GM21786 (cell line): ENCODE measurements around the gene GGCT.
"Not testable (repeated sequence)": the region's sequence is repeated elsewhere in the genome, so short reads cannot be mapped to it uniquely, and the experiment has no call there.

Experiments
- ATAC-seq: cut with Tn5 transposase; IDR thresholded peaks from one replicate; pipeline ENCODE4 v1.9.1; 2021; ENCODE audit not compliant: unreplicated experiment

GGCT gene

DNA sequence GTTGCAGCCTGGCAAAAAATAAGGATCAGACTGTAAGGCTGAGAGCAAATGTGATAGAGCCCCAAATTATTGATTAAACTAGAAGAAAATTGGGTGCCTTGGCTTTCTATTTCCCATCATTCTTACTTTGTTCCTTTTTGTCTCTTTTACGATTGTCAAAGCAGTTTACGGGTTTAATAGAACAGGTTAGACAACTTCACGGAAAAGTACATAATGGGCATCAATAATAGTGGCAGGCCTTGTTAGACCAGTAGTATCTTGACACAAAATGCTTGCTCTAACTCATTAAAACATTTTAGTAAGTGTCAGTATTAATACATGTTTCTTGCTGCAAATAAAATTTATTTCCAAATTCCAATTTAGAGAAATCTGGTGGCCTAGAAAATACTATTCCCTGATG is 14.5 kb upstream of the GGCT start:
- ATAC-seq = no peak

DNA sequence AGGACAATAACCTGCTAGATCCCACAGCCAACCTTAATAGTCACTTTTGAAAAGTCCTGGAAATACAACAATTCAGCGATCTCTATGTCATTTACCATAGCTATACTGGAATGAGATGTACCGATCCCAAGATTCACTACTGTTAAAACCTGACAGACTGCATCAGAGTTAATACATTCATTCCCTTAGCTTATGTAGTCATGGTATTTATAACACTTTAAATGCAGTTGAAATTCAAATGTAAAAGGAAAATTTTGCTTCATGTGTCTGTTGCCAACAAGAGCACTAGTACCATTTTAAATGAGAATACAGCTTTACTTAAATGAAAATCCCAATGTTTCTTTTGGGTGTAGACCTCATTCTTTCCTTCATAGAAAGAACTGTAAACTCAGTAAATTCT is 11.1 kb upstream of the GGCT start:
- ATAC-seq = no peak

GRCh38 chr7:30514776-30515175 is 10.1 kb upstream of the GGCT start:
- ATAC-seq = no peak

GRCh38 chr7:30514177-30514576 is 9.5 kb upstream of the GGCT start:
- ATAC-seq = no peak

DNA sequence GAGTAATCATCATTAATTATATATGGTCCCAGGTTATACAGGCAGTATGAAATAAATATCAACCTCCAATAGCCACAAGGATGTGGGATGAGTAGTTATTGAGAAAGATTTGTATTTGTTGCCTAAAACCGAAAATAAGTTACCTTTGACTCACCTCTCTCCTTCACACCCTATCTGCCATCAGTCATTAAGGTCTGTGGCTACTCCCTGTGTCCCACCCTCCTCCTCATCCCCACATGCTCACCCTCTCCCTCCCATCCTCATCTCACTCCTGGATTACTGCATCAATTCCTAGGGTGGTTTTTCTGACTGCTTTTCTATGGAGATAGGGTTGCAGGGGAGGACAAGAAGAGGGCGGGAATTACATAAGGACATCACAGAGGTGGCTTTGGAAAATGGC is 9.1 kb upstream of the GGCT start:
- ATAC-seq = no peak

DNA sequence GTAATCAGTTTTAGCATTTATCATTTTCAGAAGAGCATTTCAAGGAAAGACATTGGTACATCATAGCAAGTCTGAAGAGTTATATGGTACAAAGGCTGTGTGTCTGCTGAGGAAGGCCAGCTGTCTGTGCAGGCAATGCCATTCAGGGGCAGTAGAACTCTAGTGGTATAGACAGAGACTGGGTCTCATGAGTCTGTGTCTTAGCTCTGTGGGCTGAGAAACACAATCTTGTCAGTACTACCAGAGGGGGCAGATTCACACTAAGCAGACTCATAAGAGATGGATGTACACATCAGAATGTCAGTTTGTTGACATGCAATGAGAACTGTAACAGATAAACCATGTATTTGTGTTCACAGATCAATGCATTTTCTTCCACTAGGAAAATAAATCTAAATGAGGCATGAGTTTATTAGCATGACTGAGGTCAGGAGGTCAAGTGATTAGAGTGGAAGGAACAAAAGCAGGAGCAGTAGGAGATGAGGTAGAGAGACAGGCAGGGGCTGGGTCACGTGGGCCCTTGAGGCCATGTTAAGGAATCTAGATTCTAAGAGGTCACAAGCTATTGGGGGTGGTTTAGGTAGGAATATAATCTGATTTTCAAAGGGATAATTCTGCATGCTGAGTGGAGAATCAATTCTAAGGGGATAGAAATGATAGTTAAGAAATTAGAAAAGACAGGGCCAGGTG is 7.5 kb upstream of the GGCT start:
- no peak for ATAC-seq

DNA sequence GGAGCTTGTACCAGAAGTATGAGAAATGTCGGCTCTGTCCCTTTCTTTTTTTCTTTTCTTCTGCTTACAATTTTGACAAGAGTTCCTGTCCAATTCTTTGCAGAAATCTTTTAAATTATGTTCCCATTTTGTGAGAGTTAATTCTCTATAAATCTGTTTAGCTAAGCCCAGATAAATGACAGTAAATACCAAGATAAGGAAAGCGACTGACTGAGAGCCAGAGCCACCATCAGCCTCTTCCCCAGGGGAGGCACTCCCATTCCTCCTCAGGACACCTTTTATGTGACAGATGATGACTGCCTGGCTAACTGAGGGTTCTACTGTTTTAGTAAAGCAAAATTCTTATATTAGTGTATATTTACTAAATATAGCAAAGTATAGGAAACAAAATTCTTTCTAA is 6.9 kb upstream of the GGCT start:
- ATAC-seq = no peak

- peak; percentile 50 for ATAC-seq
These were observed 5.8 kb upstream of the GGCT start for GRCh38 chr7:30510124-30511075.

GRCh38 chr7:30509171-30509857 is 4.7 kb upstream of the GGCT start:
- not testable (repeated sequence) for ATAC-seq

GRCh38 chr7:30507346-30507900 is 2.8 kb upstream of the GGCT start:
- ATAC-seq = not testable (repeated sequence)

GRCh38 chr7:30505174-30505697 is 607 bp upstream of the GGCT start:
- ATAC-seq = no peak

GRCh38 chr7:30503274-30504212 is 1.1 kb downstream of the GGCT start:
- ATAC-seq = no peak

DNA sequence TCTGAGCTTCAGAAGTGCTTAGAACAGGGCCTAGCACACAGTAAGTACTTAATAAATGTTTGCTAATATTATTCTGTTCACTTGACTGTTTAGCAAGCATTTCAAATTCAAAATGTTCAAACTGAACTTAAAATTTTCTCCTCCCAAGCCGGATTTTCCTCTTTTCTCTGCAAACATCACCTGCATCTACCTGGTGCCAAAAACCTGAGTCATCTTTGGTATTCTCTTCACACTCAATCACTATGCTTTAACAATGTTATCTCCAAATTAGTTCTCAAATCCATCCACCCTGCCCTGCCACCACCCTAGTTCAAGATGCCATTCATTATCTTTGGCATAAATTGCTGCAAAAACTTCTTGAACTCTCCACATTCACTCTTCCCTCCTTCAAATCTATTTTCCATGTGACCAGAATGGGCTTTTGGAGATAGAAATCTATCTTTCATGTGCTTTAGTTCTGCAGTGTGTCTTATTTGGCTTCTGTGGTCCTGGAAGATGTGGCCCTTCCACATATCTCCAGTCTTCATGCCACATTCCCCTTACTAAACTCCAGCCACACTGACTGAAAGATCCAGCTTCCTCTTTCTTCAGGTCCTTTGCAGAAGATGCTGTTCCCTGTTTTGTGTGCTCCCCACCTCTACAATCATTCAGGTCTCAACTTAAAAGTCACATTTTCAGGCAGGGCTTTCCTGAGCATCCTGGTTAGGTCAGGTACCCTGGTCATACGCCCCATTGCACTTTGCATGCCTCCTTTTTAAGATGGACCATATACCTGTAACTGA is 2.0 kb downstream of the GGCT start:
- ATAC-seq = no peak

GRCh38 chr7:30501264-30501663 is 3.4 kb downstream of the GGCT start:
- no peak for ATAC-seq

DNA sequence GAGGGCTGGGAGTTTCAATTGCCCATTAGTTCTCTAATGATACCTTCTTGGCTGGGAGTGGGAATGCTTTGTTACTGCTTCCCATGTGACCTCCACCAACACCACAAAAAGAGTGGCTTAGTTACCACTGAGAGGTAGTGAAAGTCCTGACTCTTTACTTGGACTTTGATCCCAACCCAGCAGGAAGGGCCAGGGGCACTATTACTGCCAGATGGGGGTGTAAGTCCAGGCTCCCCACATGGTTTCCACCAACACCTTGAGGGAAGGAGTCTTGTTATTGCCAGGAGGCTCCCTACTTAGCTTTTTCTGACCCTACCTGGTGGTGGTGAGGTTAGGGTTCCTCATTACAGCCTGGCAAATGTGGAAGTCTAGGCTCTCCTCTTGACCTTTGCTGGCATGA is 11.4 kb downstream of the GGCT start:
- no peak for ATAC-seq

DNA sequence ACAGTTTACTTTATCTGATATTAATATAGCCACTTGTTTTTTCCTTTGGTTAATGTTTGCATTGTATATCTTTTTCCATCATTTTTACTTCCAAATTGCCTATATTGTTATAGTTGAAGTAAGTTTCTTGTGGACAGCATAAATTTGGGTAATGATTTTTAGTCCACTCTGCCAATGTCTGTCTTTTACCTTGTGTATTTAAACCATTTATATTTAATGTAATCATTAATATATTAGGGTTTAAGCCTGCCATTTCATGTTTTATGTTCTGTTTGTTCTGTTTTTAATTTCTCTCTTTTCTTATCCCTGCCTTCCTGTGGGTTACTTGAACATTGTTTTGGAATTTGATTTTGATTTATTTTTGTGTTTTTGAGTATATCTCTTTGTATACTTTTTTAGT is 13.2 kb downstream of the GGCT start:
- ATAC-seq = no peak

GRCh38 chr7:30487371-30487770 is 17.3 kb downstream of the GGCT start:
- no peak for ATAC-seq

GRCh38 chr7:30485667-30486066 is 19.0 kb downstream of the GGCT start:
- ATAC-seq = no peak

DNA sequence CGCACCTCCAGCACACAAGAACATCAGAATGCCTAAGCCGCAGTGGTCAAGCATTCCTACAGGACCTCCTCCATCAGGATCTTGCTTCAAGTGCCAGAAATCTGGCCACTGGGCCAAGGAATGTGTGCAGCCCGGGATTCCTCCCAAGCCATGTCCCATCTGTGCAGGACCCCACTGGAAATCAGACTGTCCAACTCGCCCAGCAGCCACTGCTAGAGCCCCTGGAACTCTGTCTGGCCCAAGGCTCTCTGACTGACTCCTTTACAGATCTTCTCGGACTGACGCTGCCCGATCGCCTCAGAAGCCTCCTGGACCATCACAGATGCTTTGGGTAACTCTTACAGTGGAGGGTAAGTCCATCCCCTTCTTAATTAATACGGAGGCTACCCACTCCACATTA is 23.2 kb downstream of the GGCT start:
- not testable (repeated sequence) for ATAC-seq
